GM18907 (cell line): ENCODE data around the gene NFE2L3.
"Not testable (repeated sequence)": the region's sequence is repeated elsewhere in the genome, so short reads cannot be mapped to it uniquely, and the experiment has no call there.

Source experiments
- ATAC-seq: cut with Tn5 transposase; IDR thresholded peaks from one replicate; pipeline ENCODE4 v1.9.1; 2021; ENCODE audit warnings: mild to moderate bottlenecking, moderate library complexity; ENCODE audit not compliant: unreplicated experiment

Gene NFE2L3

DNA sequence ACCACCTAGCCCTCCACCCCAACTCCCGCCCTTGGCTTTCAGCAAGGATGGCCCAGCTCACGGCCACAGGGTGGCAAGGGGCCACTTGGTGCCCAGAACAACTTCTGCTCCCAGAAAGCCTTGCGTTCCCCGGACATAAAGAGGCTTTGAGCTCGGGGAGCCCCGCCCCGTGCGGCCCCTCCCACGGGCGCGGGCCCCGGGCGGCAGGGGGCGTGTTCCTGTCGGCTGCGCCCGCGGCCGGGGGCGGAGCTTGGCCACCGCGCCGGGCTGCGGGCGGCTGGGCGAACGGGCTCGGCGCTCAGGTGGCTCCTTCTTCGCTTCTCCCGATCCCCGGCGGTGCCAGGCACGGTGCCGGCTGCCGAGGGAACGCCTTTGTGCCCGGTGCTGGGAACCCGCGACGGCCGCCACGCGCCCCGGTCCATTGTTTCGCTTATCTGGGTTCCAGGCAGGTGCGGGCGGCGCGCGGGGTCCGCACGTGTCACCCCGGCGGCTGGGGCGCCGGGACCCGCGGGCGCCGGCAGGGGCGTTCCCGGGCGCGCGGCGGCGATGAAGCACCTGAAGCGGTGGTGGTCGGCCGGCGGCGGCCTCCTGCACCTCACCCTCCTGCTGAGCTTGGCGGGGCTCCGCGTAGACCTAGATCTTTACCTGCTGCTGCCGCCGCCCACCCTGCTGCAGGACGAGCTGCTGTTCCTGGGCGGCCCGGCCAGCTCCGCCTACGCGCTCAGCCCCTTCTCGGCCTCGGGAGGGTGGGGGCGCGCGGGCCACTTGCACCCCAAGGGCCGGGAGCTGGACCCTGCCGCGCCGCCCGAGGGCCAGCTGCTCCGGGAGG lies at the start of gene NFE2L3:
NFE2L3 (plus strand) TSS at position 246 of the 829 bp plus-strand sequence; CDS start at position 547, 301 bp downstream.
- ATAC-seq, result peak; percentile 68

- no peak for ATAC-seq
Measured at GRCh38 chr7:26103596-26103995, 48.4 kb upstream of the NFE2L3 start.

- ATAC-seq, result no peak
Measured at GRCh38 chr7:26105236-26105635, 46.8 kb upstream of the NFE2L3 start.

GRCh38 chr7:26105931-26106330 lies 46.1 kb upstream of the NFE2L3 start:
- no peak for ATAC-seq

- no peak for ATAC-seq
Measured at GRCh38 chr7:26112203-26112740, 39.7 kb upstream of the NFE2L3 start.

- ATAC-seq, result no peak
Measured at GRCh38 chr7:26115650-26116049, 36.3 kb upstream of the NFE2L3 start.

GRCh38 chr7:26117142-26117807 lies 34.7 kb upstream of the NFE2L3 start:
- ATAC-seq, result no peak

DNA sequence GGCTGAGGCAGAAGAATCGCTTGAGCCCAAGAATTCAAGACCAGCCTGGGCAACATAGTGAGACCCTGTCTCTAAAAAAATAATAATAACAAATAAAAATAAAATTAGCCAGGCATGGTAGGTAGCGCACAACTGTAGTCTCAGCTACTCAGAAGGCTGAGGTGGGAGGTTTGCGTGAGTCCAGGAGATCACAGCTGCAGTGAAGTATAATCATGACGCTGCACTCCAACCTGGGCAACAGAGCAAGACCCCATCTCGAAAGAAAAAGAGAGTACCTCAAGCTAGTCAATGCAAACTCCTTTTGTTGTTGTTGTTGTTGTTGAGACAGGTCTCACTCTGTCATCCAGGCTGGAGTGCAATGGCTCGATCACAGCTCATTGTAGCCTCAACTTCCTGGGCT lies 34.0 kb upstream of the NFE2L3 start:
- no peak for ATAC-seq

DNA sequence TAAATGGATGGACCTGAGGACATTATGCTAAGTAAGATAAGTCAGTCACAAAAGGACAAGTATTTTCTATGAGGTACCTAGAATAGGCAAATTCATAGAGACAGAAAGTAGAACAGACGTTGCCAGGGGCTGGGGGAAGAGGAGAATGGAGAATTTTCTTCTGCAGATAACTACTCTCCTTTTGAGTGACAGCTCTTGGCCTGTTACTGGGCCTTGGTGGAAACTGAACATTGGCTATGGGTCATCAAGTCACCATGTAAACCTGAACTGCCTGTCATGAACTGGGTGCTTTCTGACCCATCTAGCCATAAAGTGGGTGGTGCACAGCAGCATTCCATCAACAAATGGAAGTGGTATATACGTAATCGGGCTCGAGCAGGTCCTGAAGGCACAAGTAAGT lies 29.3 kb upstream of the NFE2L3 start:
- no peak for ATAC-seq

DNA sequence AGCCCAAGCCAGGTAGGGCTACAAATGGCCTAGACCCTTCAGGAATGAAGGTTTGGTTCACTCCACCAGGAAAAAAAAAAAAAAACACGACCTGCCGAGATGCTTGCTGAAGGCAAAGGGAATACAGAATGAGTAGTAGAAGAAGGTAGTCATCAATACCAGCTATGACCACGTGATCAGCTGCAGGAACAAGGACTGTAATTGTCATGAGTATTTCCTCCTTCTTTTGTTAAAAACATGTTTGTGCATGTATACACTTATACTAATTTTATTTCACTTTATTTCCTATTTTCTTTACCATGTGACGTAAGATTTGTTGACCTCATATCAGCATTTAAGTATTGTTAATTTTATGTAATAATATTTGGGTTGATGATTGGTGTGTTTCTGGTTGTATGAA lies 27.2 kb upstream of the NFE2L3 start:
- not testable (repeated sequence) for ATAC-seq

GRCh38 chr7:26127411-26127810 lies 24.6 kb upstream of the NFE2L3 start:
- peak; percentile 61 for ATAC-seq

- ATAC-seq, result no peak
Measured at GRCh38 chr7:26131056-26131589, 20.9 kb upstream of the NFE2L3 start.

DNA sequence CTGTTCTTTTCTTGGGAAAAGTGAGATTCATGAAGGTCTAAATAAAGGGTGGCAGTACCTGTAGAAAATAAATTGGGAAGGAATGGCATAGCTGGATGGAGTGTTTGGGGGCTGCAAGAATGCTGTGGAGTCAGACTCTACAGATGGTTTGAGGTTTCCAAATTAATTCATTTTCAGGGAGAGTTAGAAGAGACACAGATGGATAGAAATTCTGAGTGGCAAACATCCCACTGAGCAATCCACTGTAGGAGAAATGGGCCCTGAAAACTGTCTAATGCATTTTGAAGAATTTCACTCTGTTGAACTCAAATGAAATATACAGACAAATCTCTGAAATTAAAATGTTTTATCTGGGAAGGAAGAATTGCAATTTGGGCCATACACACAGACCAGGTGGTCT lies 16.9 kb upstream of the NFE2L3 start:
- ATAC-seq, result no peak

GRCh38 chr7:26135551-26135950 lies 16.4 kb upstream of the NFE2L3 start:
- no peak for ATAC-seq

DNA sequence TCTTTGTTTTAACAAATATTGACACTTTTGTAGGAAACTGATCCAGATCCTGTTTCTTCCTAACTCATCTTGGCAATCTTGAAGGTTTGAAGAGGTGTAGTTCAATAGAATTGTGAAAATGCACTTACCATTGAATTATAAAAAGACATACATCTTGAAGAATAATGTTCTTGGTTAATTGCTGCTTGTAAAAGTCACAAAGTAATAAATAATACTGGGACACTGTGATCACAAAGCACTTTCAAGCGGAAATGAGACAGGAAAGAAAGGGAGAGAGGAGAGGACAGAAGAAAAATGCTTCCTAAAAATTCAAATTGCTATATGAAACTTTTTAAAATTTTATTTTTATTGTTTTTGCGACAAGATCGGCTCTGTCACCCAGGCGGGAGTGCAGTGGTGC lies 15.2 kb upstream of the NFE2L3 start:
- no peak for ATAC-seq

GRCh38 chr7:26140380-26140779 lies 11.6 kb upstream of the NFE2L3 start:
- no peak for ATAC-seq

- ATAC-seq, result no peak
Measured at GRCh38 chr7:26141077-26141476, 10.9 kb upstream of the NFE2L3 start.

GRCh38 chr7:26143298-26144048 lies 8.5 kb upstream of the NFE2L3 start:
- no peak for ATAC-seq

- ATAC-seq, result no peak
Measured at GRCh38 chr7:26144184-26145080, 7.6 kb upstream of the NFE2L3 start.

- ATAC-seq, result no peak
Measured at GRCh38 chr7:26145238-26145637, 6.8 kb upstream of the NFE2L3 start.
